ENCODE results near the gene PRKCZ. TPM values are rescaled to one million over a fixed set of nuclear protein-coding genes. Genes with fewer than 3 reads are reported as not detected.
A peak's percentile ranks its signal among the peaks of the same experiment; 100 is the strongest.

PRKCZ gene
- polyA plus RNA-seq, 4 donors = 44.2 to 252 (median 144) TPM

- peak overlapping the region; percentile 74 to 84 (median 82) for H3K27ac ChIP-seq (ENCODE audit: low read depth in 1 of 3, low read length in 2 of 3)
- peak; percentile 85 to 88 for DNase-seq
- H3K4me1 ChIP-seq (ENCODE audit: control insufficient read depth in 3 of 3, insufficient read depth in 2 of 3, low read depth in 1 of 3, low read length in 2 of 3) = peaks cover 3 to 62% (median 26%) of the 10 kb centered on the region in 3 donors
- H3K4me3 ChIP-seq (ENCODE audit: low read depth in 1 of 3, low read length in 3 of 3) = peak overlapping the region; percentile 32 to 84 (median 66)
- peaks cover 0 to 59% (median 0%) of the 10 kb centered on the region in 3 donors for H3K36me3 ChIP-seq (ENCODE audit: control insufficient read depth in 3 of 3, insufficient read depth in 2 of 3, low read depth in 1 of 3, low read length in 3 of 3)
- 11 to 19% (median 17%) methylated on average over 26 of the region's 26 CpGs for WGBS, 3 donors
- H3K9me3 ChIP-seq (ENCODE audit: control insufficient read depth in 2 of 2, insufficient read depth in 1 of 2, low read depth in 1 of 2, low read length in 1 of 2) = no peaks in the 10 kb centered on the region
- H3K27me3 ChIP-seq (ENCODE audit: control insufficient read depth in 3 of 3, insufficient read depth in 3 of 3, low read length in 3 of 3) = no peaks in the 10 kb centered on the region
- no peak for FAIRE-seq
Measured at GRCh38 chr1:2231532-2232254, 181.5 kb downstream of the PRKCZ start.

GRCh38 chr1:2232255-2232915 is 182.2 kb downstream of the PRKCZ start:
- Histone ChIP-seq H3K9me3 (ENCODE audit: control insufficient read depth in 2 of 2, insufficient read depth in 1 of 2, low read depth in 1 of 2, low read length in 1 of 2) (no peaks in the 10 kb centered on the region), H3K36me3 (ENCODE audit: control insufficient read depth in 3 of 3, insufficient read depth in 2 of 3, low read depth in 1 of 3, low read length in 3 of 3) (peaks cover 0 to 66% (median 0%) of the 10 kb centered on the region in 3 donors), H3K27ac (ENCODE audit: low read depth in 1 of 3, low read length in 2 of 3) (peak overlapping the region; percentile 74 to 84 (median 82)), H3K4me1 (ENCODE audit: control insufficient read depth in 3 of 3, insufficient read depth in 2 of 3, low read depth in 1 of 3, low read length in 2 of 3) (peaks cover 6 to 67% (median 31%) of the 10 kb centered on the region in 3 donors), H3K27me3 (ENCODE audit: control insufficient read depth in 3 of 3, insufficient read depth in 3 of 3, low read length in 3 of 3) (no peaks in the 10 kb centered on the region), H3K4me3 (ENCODE audit: low read depth in 1 of 3, low read length in 3 of 3) (peak overlapping the region in 2 of 3 donors; percentile 66 to 84)
- no peak for DNase-seq
- WGBS, 3 donors = 37 to 48% (median 41%) methylated on average over 16 to 17 of the region's 17 CpGs
- no peak for FAIRE-seq

- no peak for FAIRE-seq
- no peaks in the 10 kb centered on the region for H3K9me3 ChIP-seq (ENCODE audit: control insufficient read depth in 2 of 2, insufficient read depth in 1 of 2, low read depth in 1 of 2, low read length in 1 of 2)
- DNase-seq = no peak
- H3K4me3 ChIP-seq (ENCODE audit: low read depth in 1 of 3, low read length in 3 of 3) = peak overlapping the region in 1 of 3 donors; percentile 66
- H3K27me3 ChIP-seq (ENCODE audit: control insufficient read depth in 3 of 3, insufficient read depth in 3 of 3, low read length in 3 of 3) = no peaks in the 10 kb centered on the region
- WGBS, 3 donors = 41 to 49% (median 46%) methylated on average over 22 to 23 of the region's 23 CpGs
- H3K27ac ChIP-seq (ENCODE audit: low read depth in 1 of 3, low read length in 2 of 3) = peak overlapping the region in 2 of 3 donors; percentile 84 to 89
- peaks cover 10 to 73% (median 32%) of the 10 kb centered on the region in 3 donors for H3K4me1 ChIP-seq (ENCODE audit: control insufficient read depth in 3 of 3, insufficient read depth in 2 of 3, low read depth in 1 of 3, low read length in 2 of 3)
- peaks cover 0 to 72% (median 0%) of the 10 kb centered on the region in 3 donors for H3K36me3 ChIP-seq (ENCODE audit: control insufficient read depth in 3 of 3, insufficient read depth in 2 of 3, low read depth in 1 of 3, low read length in 3 of 3)
Measured at GRCh38 chr1:2232916-2233438, 182.8 kb downstream of the PRKCZ start.

GRCh38 chr1:2233468-2233867 is 183.3 kb downstream of the PRKCZ start:
- 66 to 70% (median 67%) methylated on average over 12 of the region's 12 CpGs for WGBS, 3 donors
- H3K4me3 ChIP-seq (ENCODE audit: low read depth in 1 of 3, low read length in 3 of 3) = peak overlapping the region in 1 of 3 donors; percentile 6
- no peak for DNase-seq
- H3K4me1 ChIP-seq (ENCODE audit: control insufficient read depth in 3 of 3, insufficient read depth in 2 of 3, low read depth in 1 of 3, low read length in 2 of 3) = peaks cover 12 to 78% (median 36%) of the 10 kb centered on the region in 3 donors
- no peaks in the 10 kb centered on the region for H3K9me3 ChIP-seq (ENCODE audit: control insufficient read depth in 2 of 2, insufficient read depth in 1 of 2, low read depth in 1 of 2, low read length in 1 of 2)
- H3K27me3 ChIP-seq (ENCODE audit: control insufficient read depth in 3 of 3, insufficient read depth in 3 of 3, low read length in 3 of 3) = no peaks in the 10 kb centered on the region
- FAIRE-seq = no peak
- H3K27ac ChIP-seq (ENCODE audit: low read depth in 1 of 3, low read length in 2 of 3) = peak overlapping the region in 2 of 3 donors; percentile 84 to 89
- peaks cover 0 to 77% (median 0%) of the 10 kb centered on the region in 3 donors for H3K36me3 ChIP-seq (ENCODE audit: control insufficient read depth in 3 of 3, insufficient read depth in 2 of 3, low read depth in 1 of 3, low read length in 3 of 3)

GRCh38 chr1:2233997-2234761 is 184.0 kb downstream of the PRKCZ start:
- 15 to 29% (median 21%) methylated on average over 27 of the region's 27 CpGs for WGBS, 3 donors
- H3K4me1 ChIP-seq (ENCODE audit: control insufficient read depth in 3 of 3, insufficient read depth in 2 of 3, low read depth in 1 of 3, low read length in 2 of 3) = peaks cover 17 to 83% (median 39%) of the 10 kb centered on the region in 3 donors

GRCh38 chr1:2234762-2235113 is 184.5 kb downstream of the PRKCZ start:
- Histone ChIP-seq H3K4me1 (ENCODE audit: control insufficient read depth in 3 of 3, insufficient read depth in 2 of 3, low read depth in 1 of 3, low read length in 2 of 3) (peaks cover 21 to 89% (median 42%) of the 10 kb centered on the region in 3 donors), H3K36me3 (ENCODE audit: control insufficient read depth in 3 of 3, insufficient read depth in 2 of 3, low read depth in 1 of 3, low read length in 3 of 3) (peaks cover 0 to 80% (median 0%) of the 10 kb centered on the region in 3 donors), H3K9me3 (ENCODE audit: control insufficient read depth in 2 of 2, insufficient read depth in 1 of 2, low read depth in 1 of 2, low read length in 1 of 2) (no peaks in the 10 kb centered on the region), H3K27me3 (ENCODE audit: control insufficient read depth in 3 of 3, insufficient read depth in 3 of 3, low read length in 3 of 3) (no peaks in the 10 kb centered on the region), H3K27ac (ENCODE audit: low read depth in 1 of 3, low read length in 2 of 3) (peak overlapping the region; percentile 28 to 89 (median 84)), H3K4me3 (ENCODE audit: low read depth in 1 of 3, low read length in 3 of 3) (no peak overlapping the region)
- DNase-seq (no peak), FAIRE-seq (no peak)
- 32 to 49% (median 40%) methylated on average over 4 of the region's 4 CpGs for WGBS, 3 donors

More at GRCh38 chr1:2233997-2234761, 184.0 kb downstream of the PRKCZ start:
- Histone ChIP-seq H3K4me3 (ENCODE audit: low read depth in 1 of 3, low read length in 3 of 3) (peak overlapping the region in 2 of 3 donors; percentile 1 to 6), H3K27ac (ENCODE audit: low read depth in 1 of 3, low read length in 2 of 3) (peak overlapping the region; percentile 39 to 89 (median 84)), H3K9me3 (ENCODE audit: control insufficient read depth in 2 of 2, insufficient read depth in 1 of 2, low read depth in 1 of 2, low read length in 1 of 2) (no peaks in the 10 kb centered on the region), H3K27me3 (ENCODE audit: control insufficient read depth in 3 of 3, insufficient read depth in 3 of 3, low read length in 3 of 3) (no peaks in the 10 kb centered on the region), H3K36me3 (ENCODE audit: control insufficient read depth in 3 of 3, insufficient read depth in 2 of 3, low read depth in 1 of 3, low read length in 3 of 3) (peaks cover 0 to 80% (median 0%) of the 10 kb centered on the region in 3 donors)
- DNase-seq (peak; percentile 66 to 91), FAIRE-seq (no peak)

All from small intestine (tissue), 7 donors.